Measurements from ENCODE around the gene IKZF1.

The IKZF1 gene

GRCh38 chr7:50282813-50283605 is 21.5 kb upstream of the IKZF1 start:
- Histone ChIP-seq H4K20me1 (no peaks in the 10 kb centered on the region), H3K36me3 (no peaks in the 10 kb centered on the region), H3K9ac (peak overlapping the region; percentile 75), H3K4me3 (peak overlapping the region; percentile 52; the same call in 1 of the 2 replicates), H3K4me1 (peaks cover 46% of the 10 kb centered on the region), H3K27ac (peak overlapping the region; percentile 86), H3K27me3 (no peaks in the 10 kb centered on the region), H3K4me2 (peak overlapping the region; percentile 96), H3K9me3 (peaks cover 7% of the 10 kb centered on the region; the same call in 1 of the 2 replicates)
- TF ChIP-seq Cebpa-rat (IDR thresholded peaks at IDR 0.05) = no peak

GRCh38 chr7:50283731-50284130 is 20.8 kb upstream of the IKZF1 start:
- Histone ChIP-seq H3K36me3 (no peaks in the 10 kb centered on the region), H4K20me1 (no peaks in the 10 kb centered on the region), H3K27me3 (no peaks in the 10 kb centered on the region), H3K9me3 (peaks cover 7% of the 10 kb centered on the region; the same call in 1 of the 2 replicates), H3K9ac (no peak overlapping the region), H3K4me3 (no peak overlapping the region), H3K4me1 (peaks cover 46% of the 10 kb centered on the region), H3K4me2 (peak overlapping the region; percentile 96; the same call in 1 of the 2 replicates), H3K27ac (no peak overlapping the region; the same call in 1 of the 2 replicates)
- no peak for TF ChIP-seq Cebpa-rat (IDR thresholded peaks at IDR 0.05)

- Histone ChIP-seq H3K4me3 (no peak overlapping the region), H3K27me3 (no peaks in the 10 kb centered on the region), H3K9ac (no peak overlapping the region), H3K4me1 (peaks cover 46% of the 10 kb centered on the region), H3K4me2 (no peak overlapping the region), H3K9me3 (peaks cover 6% of the 10 kb centered on the region; the same call in 1 of the 2 replicates), H4K20me1 (no peaks in the 10 kb centered on the region), H3K27ac (no peak overlapping the region), H3K36me3 (no peaks in the 10 kb centered on the region)
- no peak for TF ChIP-seq Cebpa-rat (IDR thresholded peaks at IDR 0.05)
Measured at GRCh38 chr7:50284296-50284695, 20.2 kb upstream of the IKZF1 start.

GRCh38 chr7:50285269-50285668 is 19.2 kb upstream of the IKZF1 start:
- Histone ChIP-seq H3K9me3 (no peaks in the 10 kb centered on the region), H3K27me3 (no peaks in the 10 kb centered on the region), H3K4me1 (peaks cover 46% of the 10 kb centered on the region), H3K27ac (no peak overlapping the region), H3K4me3 (no peak overlapping the region), H3K4me2 (no peak overlapping the region), H3K36me3 (no peaks in the 10 kb centered on the region), H3K9ac (no peak overlapping the region), H4K20me1 (no peaks in the 10 kb centered on the region)
- TF ChIP-seq Cebpa-rat (IDR thresholded peaks at IDR 0.05) = no peak

GRCh38 chr7:50287129-50287528 is 17.4 kb upstream of the IKZF1 start:
- TF ChIP-seq Cebpa-rat (IDR thresholded peaks at IDR 0.05) = no peak
- H3K9ac ChIP-seq = no peak overlapping the region
- H3K27me3 ChIP-seq = no peaks in the 10 kb centered on the region
- H3K9me3 ChIP-seq = no peaks in the 10 kb centered on the region
- no peak overlapping the region for H3K27ac ChIP-seq
- no peaks in the 10 kb centered on the region for H4K20me1 ChIP-seq
- H3K4me2 ChIP-seq = no peak overlapping the region
- H3K4me1 ChIP-seq = peaks cover 33% of the 10 kb centered on the region
- H3K4me3 ChIP-seq = no peak overlapping the region
- H3K36me3 ChIP-seq = no peaks in the 10 kb centered on the region

GRCh38 chr7:50292165-50292757 is 12.3 kb upstream of the IKZF1 start:
- no peak overlapping the region for H3K4me3 ChIP-seq
- H3K27ac ChIP-seq = no peak overlapping the region
- no peaks in the 10 kb centered on the region for H3K4me1 ChIP-seq
- no peak overlapping the region for H3K4me2 ChIP-seq
- no peaks in the 10 kb centered on the region for H4K20me1 ChIP-seq
- no peaks in the 10 kb centered on the region for H3K27me3 ChIP-seq
- no peak overlapping the region for H3K9ac ChIP-seq
- H3K9me3 ChIP-seq = no peaks in the 10 kb centered on the region
- no peak for TF ChIP-seq Cebpa-rat (IDR thresholded peaks at IDR 0.05)
- no peaks in the 10 kb centered on the region for H3K36me3 ChIP-seq

GRCh38 chr7:50292763-50293162 is 11.8 kb upstream of the IKZF1 start:
- H3K27me3 ChIP-seq = no peaks in the 10 kb centered on the region
- no peaks in the 10 kb centered on the region for H3K4me1 ChIP-seq
- H3K36me3 ChIP-seq = no peaks in the 10 kb centered on the region
- H3K9me3 ChIP-seq = no peaks in the 10 kb centered on the region
- no peak for TF ChIP-seq Cebpa-rat (IDR thresholded peaks at IDR 0.05)
- H3K4me3 ChIP-seq = no peak overlapping the region
- H3K27ac ChIP-seq = no peak overlapping the region
- no peak overlapping the region for H3K9ac ChIP-seq
- no peak overlapping the region for H3K4me2 ChIP-seq
- H4K20me1 ChIP-seq = no peaks in the 10 kb centered on the region

- Histone ChIP-seq H3K4me1 (no peaks in the 10 kb centered on the region), H3K4me3 (no peak overlapping the region), H3K9me3 (no peaks in the 10 kb centered on the region), H4K20me1 (no peaks in the 10 kb centered on the region), H3K9ac (no peak overlapping the region), H3K36me3 (no peaks in the 10 kb centered on the region), H3K27me3 (no peaks in the 10 kb centered on the region), H3K27ac (no peak overlapping the region), H3K4me2 (no peak overlapping the region)
- TF ChIP-seq Cebpa-rat (IDR thresholded peaks at IDR 0.05) = no peak
Measured at GRCh38 chr7:50293509-50294179, 10.9 kb upstream of the IKZF1 start.

GRCh38 chr7:50295133-50295532 is 9.4 kb upstream of the IKZF1 start:
- H3K4me2 ChIP-seq = no peak overlapping the region
- no peak overlapping the region for H3K9ac ChIP-seq
- H4K20me1 ChIP-seq = no peaks in the 10 kb centered on the region
- no peak for TF ChIP-seq Cebpa-rat (IDR thresholded peaks at IDR 0.05)
- no peak overlapping the region for H3K4me3 ChIP-seq
- no peaks in the 10 kb centered on the region for H3K27me3 ChIP-seq
- no peaks in the 10 kb centered on the region for H3K36me3 ChIP-seq
- H3K9me3 ChIP-seq = no peaks in the 10 kb centered on the region
- H3K27ac ChIP-seq = no peak overlapping the region
- H3K4me1 ChIP-seq = peaks cover 2% of the 10 kb centered on the region

- H3K27me3 ChIP-seq = no peaks in the 10 kb centered on the region
Measured at GRCh38 chr7:50296799-50297198, 7.7 kb upstream of the IKZF1 start.

More at GRCh38 chr7:50296799-50297198, 7.7 kb upstream of the IKZF1 start:
- H3K9me3 ChIP-seq = no peaks in the 10 kb centered on the region
- no peak overlapping the region for H3K27ac ChIP-seq
- H3K36me3 ChIP-seq = no peaks in the 10 kb centered on the region
- H3K4me2 ChIP-seq = no peak overlapping the region
- no peaks in the 10 kb centered on the region for H4K20me1 ChIP-seq
- no peak overlapping the region for H3K9ac ChIP-seq
- peaks cover 18% of the 10 kb centered on the region for H3K4me1 ChIP-seq
- no peak for TF ChIP-seq Cebpa-rat (IDR thresholded peaks at IDR 0.05)
- H3K4me3 ChIP-seq = no peak overlapping the region

Data from BLaER1 (cell line).